HepG2 (cell line): ENCODE results near the gene LDAF1.

Experiments used
- EP300 ChIP-seq, 3 experiments: sonication (generic) in 1 of 3; formaldehyde crosslinking in 1 of 3; IDR thresholded peaks; 2 replicates each; pipeline versions ENCODE4 v1.5.1 to v1.6.1; 2011 to 2020; ENCODE audit warnings: low read depth in 2 of 3, low read length in 2 of 3, borderline replicate concordance in 1 of 3, improper control_type of control experiment in 1 of 3, mild to moderate bottlenecking in 1 of 3, missing genetic modification reagents in 1 of 3, moderate library complexity in 1 of 3
- HNRNPUL1 ChIP-seq: fragments of 200-400 bp; formaldehyde crosslinking; IDR thresholded peaks from 2 replicates; pipeline ENCODE4 v1.6.1; 2017; ENCODE audit warnings: low read depth, mild to moderate bottlenecking, low read length, moderate library complexity
- HOXA5 ChIP-seq: sonication (generic); formaldehyde crosslinking; IDR thresholded peaks from 2 replicates; pipeline ENCODE4 v1.4.0; 2020; ENCODE audit warnings: missing genetic modification reagents
- POLR2A ChIP-seq, 2 experiments: IDR thresholded peaks; 2 replicates each; pipeline ENCODE4 v1.6.1; 2011; ENCODE audit warnings: low read depth in 2 of 2, low read length in 2 of 2, mild to moderate bottlenecking in 1 of 2, moderate library complexity in 1 of 2; ENCODE audit not compliant: insufficient read depth in 1 of 2
- POLR2AphosphoS5 ChIP-seq: IDR thresholded peaks from 2 replicates; pipeline ENCODE4 v1.6.1; 2012; ENCODE audit warnings: low read depth, low read length
- PTBP1 ChIP-seq: fragments of 200-400 bp; formaldehyde crosslinking; IDR thresholded peaks from 2 replicates; pipeline ENCODE4 v1.6.1; 2018; ENCODE audit warnings: low read length, low read depth; ENCODE audit not compliant: poor library complexity, severe bottlenecking
- RAD21 ChIP-seq: fragments of 450-650 bp; formaldehyde crosslinking; IDR thresholded peaks from 2 replicates; pipeline ENCODE4 v1.5.0; 2020; ENCODE audit warnings: mild to moderate bottlenecking
- TEAD2 ChIP-seq: sonication (generic); formaldehyde crosslinking; IDR thresholded peaks from 2 replicates; pipeline ENCODE4 v1.9.0; 2021; ENCODE audit warnings: missing genetic modification reagents
- ZNF138 ChIP-seq: sonication (generic); formaldehyde crosslinking; IDR thresholded peaks from 2 replicates; pipeline ENCODE4 v1.5.0; 2020; ENCODE audit warnings: mild to moderate bottlenecking, low read depth, missing genetic modification reagents
- ZNF567 ChIP-seq: sonication (generic); formaldehyde crosslinking; IDR thresholded peaks from 2 replicates; pipeline ENCODE4 v1.8.1; 2023; ENCODE audit warnings: mild to moderate bottlenecking, missing genetic modification reagents, borderline replicate concordance
- ZNF619 ChIP-seq: sonication (generic); formaldehyde crosslinking; IDR thresholded peaks from 2 replicates; pipeline ENCODE4 v1.4.0; 2020; ENCODE audit warnings: mild to moderate bottlenecking, missing genetic modification reagents
- TF ChIP-seq, protein P1 (sequence below): IDR thresholded peaks from 2 replicates; pipeline ENCODE4 v1.6.1; 2016; ENCODE audit warnings: missing biosample characterization, missing genetic modification reagents, low read depth
- TF ChIP-seq, protein P2 (sequence below): sonication (generic); formaldehyde crosslinking; IDR thresholded peaks from 2 replicates; pipeline ENCODE4 v1.5.0; 2020; ENCODE audit warnings: mild to moderate bottlenecking, missing genetic modification reagents, moderate library complexity
- TF ChIP-seq, protein P3 (sequence below): sonication (generic); formaldehyde crosslinking; IDR thresholded peaks from 2 replicates; pipeline ENCODE4 v1.4.0; 2020; ENCODE audit warnings: missing genetic modification reagents

DNA sequence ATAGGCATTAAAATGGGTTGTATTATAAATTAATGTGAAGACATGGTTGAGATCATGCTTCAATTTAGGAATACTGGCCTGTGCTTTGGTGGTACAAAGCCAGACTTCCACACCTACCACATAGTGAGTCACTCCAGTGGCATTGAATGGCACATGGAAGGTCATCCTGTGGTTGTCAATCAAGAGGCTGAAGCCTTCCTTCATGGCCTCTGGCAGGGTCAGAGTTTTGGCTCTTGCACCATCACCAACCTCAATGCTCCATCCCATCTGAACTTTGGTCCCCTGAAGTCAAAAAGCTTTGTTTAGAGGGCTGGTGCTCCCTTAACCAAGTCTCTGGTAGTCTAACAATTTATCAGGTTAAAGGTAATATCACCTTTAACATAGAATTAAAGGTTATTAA lies 46.8 kb downstream of the LDAF1 start:
- TF ChIP-seq ZNF619, result no peak
- TF ChIP-seq, protein P1, sequence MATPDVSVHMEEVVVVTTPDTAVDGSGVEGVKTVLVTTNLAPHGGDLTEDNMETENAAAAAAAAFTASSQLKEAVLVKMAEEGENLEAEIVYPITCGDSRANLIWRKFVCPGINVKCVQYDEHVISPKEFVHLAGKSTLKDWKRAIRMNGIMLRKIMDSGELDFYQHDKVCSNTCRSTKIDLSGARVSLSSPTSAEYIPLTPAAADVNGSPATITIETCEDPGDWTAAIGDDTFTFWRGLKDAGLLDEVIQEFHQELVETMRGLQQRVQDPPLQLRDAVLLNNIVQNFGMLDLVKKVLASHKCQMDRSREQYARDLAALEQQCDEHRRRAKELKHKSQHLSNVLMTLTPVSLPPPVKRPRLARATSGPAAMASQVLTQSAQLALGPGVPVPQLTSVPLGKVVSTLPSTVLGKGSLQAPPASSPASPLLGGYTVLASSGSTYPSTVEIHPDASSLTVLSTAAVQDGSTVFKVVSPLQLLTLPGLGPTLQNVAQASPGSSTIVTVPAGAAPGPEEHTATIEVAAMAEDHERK (CRISPR knock-in tag), result no peak
- TF ChIP-seq, protein P2, sequence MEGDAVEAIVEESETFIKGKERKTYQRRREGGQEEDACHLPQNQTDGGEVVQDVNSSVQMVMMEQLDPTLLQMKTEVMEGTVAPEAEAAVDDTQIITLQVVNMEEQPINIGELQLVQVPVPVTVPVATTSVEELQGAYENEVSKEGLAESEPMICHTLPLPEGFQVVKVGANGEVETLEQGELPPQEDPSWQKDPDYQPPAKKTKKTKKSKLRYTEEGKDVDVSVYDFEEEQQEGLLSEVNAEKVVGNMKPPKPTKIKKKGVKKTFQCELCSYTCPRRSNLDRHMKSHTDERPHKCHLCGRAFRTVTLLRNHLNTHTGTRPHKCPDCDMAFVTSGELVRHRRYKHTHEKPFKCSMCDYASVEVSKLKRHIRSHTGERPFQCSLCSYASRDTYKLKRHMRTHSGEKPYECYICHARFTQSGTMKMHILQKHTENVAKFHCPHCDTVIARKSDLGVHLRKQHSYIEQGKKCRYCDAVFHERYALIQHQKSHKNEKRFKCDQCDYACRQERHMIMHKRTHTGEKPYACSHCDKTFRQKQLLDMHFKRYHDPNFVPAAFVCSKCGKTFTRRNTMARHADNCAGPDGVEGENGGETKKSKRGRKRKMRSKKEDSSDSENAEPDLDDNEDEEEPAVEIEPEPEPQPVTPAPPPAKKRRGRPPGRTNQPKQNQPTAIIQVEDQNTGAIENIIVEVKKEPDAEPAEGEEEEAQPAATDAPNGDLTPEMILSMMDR (CRISPR knock-in tag), result no peak
- TF ChIP-seq POLR2AphosphoS5, result no peak
- no peak for TF ChIP-seq PTBP1
- no peak for TF ChIP-seq ZNF138 (CRISPR knock-in tag)
- TF ChIP-seq POLR2A (IDR thresholded peaks at IDR 0.05; ENCODE audit: insufficient read depth in 1 of 2, low read depth in 2 of 2, low read length in 2 of 2), result no peak
- TF ChIP-seq TEAD2 (CRISPR knock-in tag), result no peak
- TF ChIP-seq, protein P3, sequence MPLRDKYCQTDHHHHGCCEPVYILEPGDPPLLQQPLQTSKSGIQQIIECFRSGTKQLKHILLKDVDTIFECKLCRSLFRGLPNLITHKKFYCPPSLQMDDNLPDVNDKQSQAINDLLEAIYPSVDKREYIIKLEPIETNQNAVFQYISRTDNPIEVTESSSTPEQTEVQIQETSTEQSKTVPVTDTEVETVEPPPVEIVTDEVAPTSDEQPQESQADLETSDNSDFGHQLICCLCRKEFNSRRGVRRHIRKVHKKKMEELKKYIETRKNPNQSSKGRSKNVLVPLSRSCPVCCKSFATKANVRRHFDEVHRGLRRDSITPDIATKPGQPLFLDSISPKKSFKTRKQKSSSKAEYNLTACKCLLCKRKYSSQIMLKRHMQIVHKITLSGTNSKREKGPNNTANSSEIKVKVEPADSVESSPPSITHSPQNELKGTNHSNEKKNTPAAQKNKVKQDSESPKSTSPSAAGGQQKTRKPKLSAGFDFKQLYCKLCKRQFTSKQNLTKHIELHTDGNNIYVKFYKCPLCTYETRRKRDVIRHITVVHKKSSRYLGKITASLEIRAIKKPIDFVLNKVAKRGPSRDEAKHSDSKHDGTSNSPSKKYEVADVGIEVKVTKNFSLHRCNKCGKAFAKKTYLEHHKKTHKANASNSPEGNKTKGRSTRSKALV (CRISPR knock-in tag), result no peak
- 0 out of 4 replicates have a peak, but pooled peaks of 1 of the 2 experiments have one; percentile 29 for TF ChIP-seq EP300 (IDR thresholded peaks at IDR 0.05; ENCODE audit: low read depth in 2 of 2, low read length in 2 of 2)
- TF ChIP-seq EP300 (CRISPR knock-in tag; IDR thresholded peaks at IDR 0.05; ENCODE audit: borderline replicate concordance), result no peak
- no peak for TF ChIP-seq HNRNPUL1
- TF ChIP-seq RAD21 (CRISPR knock-in tag), result no peak
- no peak for TF ChIP-seq ZNF567 (CRISPR knock-in tag)
- TF ChIP-seq HOXA5 (CRISPR knock-in tag), result no peak
